ENCODE results near the gene ERC2. TPM values are rescaled to one million over a fixed set of nuclear protein-coding genes. Genes with fewer than 3 reads are reported as not detected.

Gene ERC2
- total and polyA plus RNA-seq, 2 donors (not counting 3 experiments of a cell fraction or from before 2014, with no cell fraction given), result 5.6 to 15.5 TPM

DNA sequence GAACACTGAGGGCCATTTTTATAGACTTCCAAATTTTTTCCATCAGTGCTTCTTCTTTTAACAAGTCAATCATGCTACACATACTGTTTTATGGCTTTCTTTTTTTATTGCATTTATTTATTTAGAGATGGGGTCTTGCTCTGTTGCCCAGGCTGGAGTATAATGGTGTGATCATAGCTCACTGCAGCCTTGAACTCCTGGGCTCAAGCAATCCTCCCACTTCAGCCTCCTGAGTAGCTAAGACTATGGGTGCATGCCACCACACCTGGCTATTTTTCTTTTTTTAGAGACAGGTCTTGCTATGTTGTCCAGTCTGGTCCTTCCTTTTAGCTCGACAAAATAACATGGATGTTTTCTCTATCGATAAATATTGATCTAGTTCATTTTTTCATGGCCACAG is 555.4 kb downstream of the ERC2 start:
- dilution Hi-C loops (cut with MboI; ENCODE audit: extremely low pct_ligation_motif_present, low sequenced_read_pairs), result no loop called here
- CTCF ChIA-PET, result no interaction called here

More for the DNA sequence above, 555.4 kb downstream of the ERC2 start:
- Histone ChIP-seq H3K4me1 (ENCODE audit: control insufficient read depth, extremely low read depth, insufficient read depth, low read length) (no peaks in the 10 kb centered on the region), H3K79me2 (ENCODE audit: control insufficient read depth, insufficient read depth, low read length) (no peaks in the 10 kb centered on the region), H2AFZ (ENCODE audit: low read depth, low read length) (no peak overlapping the region), H3K4me2 (ENCODE audit: insufficient read depth, low read length) (no peak overlapping the region), H4K20me1 (replicated peaks; ENCODE audit: control insufficient read depth, extremely low read depth, insufficient read depth, low read length) (no peaks in the 10 kb centered on the region), H3K4me3 (replicated peaks in 1 of 3; ENCODE audit: insufficient read depth in 1 of 3, low read depth in 1 of 3, low read length in 3 of 3) (no peak overlapping the region), H3K9me1 (replicated peaks; ENCODE audit: control insufficient read depth, extremely low read depth, insufficient read depth, low read length) (no peaks in the 10 kb centered on the region), H3K27me3 (ENCODE audit: control insufficient read depth in 2 of 2, insufficient read depth in 2 of 2, low read length in 2 of 2) (no peaks in the 10 kb centered on the region), H3K36me3 (ENCODE audit: control insufficient read depth in 2 of 2, extremely low read depth in 1 of 2, insufficient read depth in 2 of 2, low read length in 2 of 2) (no peaks in the 10 kb centered on the region), H3K9ac (replicated peaks; ENCODE audit: extremely low read depth, insufficient read depth, low read length) (no peak overlapping the region), H3K27ac (ENCODE audit: insufficient read depth, low read depth, low read length) (no peak overlapping the region), H3K9me3 (replicated peaks; ENCODE audit: control insufficient read depth, insufficient read depth, low read length) (no peaks in the 10 kb centered on the region)
- intact Hi-C loops (cut with micrococcal nuclease), result no loop called here
- POLR2A ChIA-PET, result no interaction called here
- no peak for TF ChIP-seq POLR2A (IDR thresholded peaks at IDR 0.05; ENCODE audit: low read depth, low read length)
- no peak for TF ChIP-seq FOS (IDR thresholded peaks at IDR 0.05; ENCODE audit: borderline replicate concordance, insufficient read depth, low read length)
- TF ChIP-seq MYC (IDR thresholded peaks at IDR 0.05; ENCODE audit: low read depth, low read length), result no peak
- no peak for TF ChIP-seq EZH2 (IDR thresholded peaks at IDR 0.05; ENCODE audit: borderline replicate concordance, low read depth, low read length, severe bottlenecking)
- TF ChIP-seq POLR2AphosphoS5 (IDR thresholded peaks at IDR 0.05; ENCODE audit: insufficient read depth, low read depth, low read length), result no peak
- no peak for TF ChIP-seq JUN (IDR thresholded peaks at IDR 0.05; ENCODE audit: borderline replicate concordance, insufficient read depth, insufficient read length, low read depth)
- no peak for TF ChIP-seq GATA2 (IDR thresholded peaks at IDR 0.05; ENCODE audit: insufficient read depth, insufficient read length, low read depth, low read length)
- TF ChIP-seq, protein P1, sequence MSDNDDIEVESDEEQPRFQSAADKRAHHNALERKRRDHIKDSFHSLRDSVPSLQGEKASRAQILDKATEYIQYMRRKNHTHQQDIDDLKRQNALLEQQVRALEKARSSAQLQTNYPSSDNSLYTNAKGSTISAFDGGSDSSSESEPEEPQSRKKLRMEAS (IDR thresholded peaks at IDR 0.05; ENCODE audit: insufficient read depth, insufficient read length), result no peak
- TF ChIP-seq, protein P2, sequence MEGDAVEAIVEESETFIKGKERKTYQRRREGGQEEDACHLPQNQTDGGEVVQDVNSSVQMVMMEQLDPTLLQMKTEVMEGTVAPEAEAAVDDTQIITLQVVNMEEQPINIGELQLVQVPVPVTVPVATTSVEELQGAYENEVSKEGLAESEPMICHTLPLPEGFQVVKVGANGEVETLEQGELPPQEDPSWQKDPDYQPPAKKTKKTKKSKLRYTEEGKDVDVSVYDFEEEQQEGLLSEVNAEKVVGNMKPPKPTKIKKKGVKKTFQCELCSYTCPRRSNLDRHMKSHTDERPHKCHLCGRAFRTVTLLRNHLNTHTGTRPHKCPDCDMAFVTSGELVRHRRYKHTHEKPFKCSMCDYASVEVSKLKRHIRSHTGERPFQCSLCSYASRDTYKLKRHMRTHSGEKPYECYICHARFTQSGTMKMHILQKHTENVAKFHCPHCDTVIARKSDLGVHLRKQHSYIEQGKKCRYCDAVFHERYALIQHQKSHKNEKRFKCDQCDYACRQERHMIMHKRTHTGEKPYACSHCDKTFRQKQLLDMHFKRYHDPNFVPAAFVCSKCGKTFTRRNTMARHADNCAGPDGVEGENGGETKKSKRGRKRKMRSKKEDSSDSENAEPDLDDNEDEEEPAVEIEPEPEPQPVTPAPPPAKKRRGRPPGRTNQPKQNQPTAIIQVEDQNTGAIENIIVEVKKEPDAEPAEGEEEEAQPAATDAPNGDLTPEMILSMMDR (IDR thresholded peaks at IDR 0.05; ENCODE audit: extremely low read depth in 1 of 2, insufficient read depth in 1 of 2, low read depth in 1 of 2, low read length in 2 of 2), result no peak
- DNase-seq (ENCODE audit: low read depth, low spot score) (no peak), FAIRE-seq (no peak)
- BruUV-seq (replicated peaks), result no TSS peak
